Neuronal stem cell (in vitro differentiated cells): ENCODE measurements around the gene GALT.
A peak's percentile ranks its signal among the peaks of the same experiment; 100 is the strongest.

ENCODE experiments used
- DNase-seq: peaks from one replicate; pipeline ENCODE4 v3.0.0-alpha.2; 2013; ENCODE audit warnings: low spot score
- H2AFZ ChIP-seq: one replicate; pipeline ENCODE4 v1.6.1; 2013; ENCODE audit warnings: mild to moderate bottlenecking, low read length, inconsistent platforms
- H2AK5ac ChIP-seq: 2 replicates; pipeline ENCODE4 v1.6.1; 2013; ENCODE audit warnings: low read depth, mild to moderate bottlenecking, inconsistent platforms, low read length, moderate library complexity, mixed read lengths
- H2BK120ac ChIP-seq: 2 replicates; pipeline ENCODE4 v1.6.1; 2013; ENCODE audit warnings: low read depth, mild to moderate bottlenecking, inconsistent platforms, low read length, moderate library complexity, mixed read lengths
- H2BK12ac ChIP-seq: one replicate; pipeline ENCODE4 v1.6.1; 2013; ENCODE audit warnings: low read length, inconsistent platforms
- H2BK15ac ChIP-seq: 2 replicates; pipeline ENCODE4 v1.6.1; 2013; ENCODE audit warnings: mild to moderate bottlenecking, low read length, inconsistent platforms, mixed read lengths
- H2BK5ac ChIP-seq: one replicate; pipeline ENCODE4 v1.6.1; 2013; ENCODE audit warnings: inconsistent platforms, mild to moderate bottlenecking, low read length, moderate library complexity
- H3K14ac ChIP-seq: one replicate; pipeline ENCODE4 v1.6.1; 2013; ENCODE audit warnings: low read length, inconsistent platforms
- H3K18ac ChIP-seq: 2 replicates; pipeline ENCODE4 v1.6.1; 2013; ENCODE audit warnings: low read length, inconsistent platforms
- H3K23ac ChIP-seq: 2 replicates; pipeline ENCODE4 v1.6.1; 2013; ENCODE audit warnings: low read depth, mild to moderate bottlenecking, mixed read lengths, low read length, inconsistent platforms; ENCODE audit not compliant: poor library complexity
- H3K27ac ChIP-seq: replicated peaks from 3 replicates; pipeline ENCODE4 v1.5.1; 2013; ENCODE audit warnings: low read length, inconsistent platforms
- H3K27me3 ChIP-seq, 3 experiments: 2 replicates each; pipeline ENCODE4 v1.6.1; 2013; ENCODE audit warnings: low read length in 3 of 3, mild to moderate bottlenecking in 2 of 3, inconsistent platforms in 1 of 3, low read depth in 1 of 3, mixed read lengths in 1 of 3, moderate library complexity in 1 of 3; ENCODE audit not compliant: control insufficient read depth in 3 of 3, insufficient read depth in 3 of 3
- H3K36me3 ChIP-seq, 2 donors: replicated peaks in 1 of 2; 2 replicates each; pipeline ENCODE4 v1.6.1; 2013; ENCODE audit warnings: low read length in 2 of 2; ENCODE audit not compliant: control insufficient read depth in 2 of 2, insufficient read depth in 2 of 2
- H3K4ac ChIP-seq: 2 replicates; pipeline ENCODE4 v1.6.1; 2013; ENCODE audit warnings: inconsistent platforms, mild to moderate bottlenecking, low read length, moderate library complexity
- H3K4me1 ChIP-seq, 2 donors: 1 replicate in 1 of 2; 2 replicates in 1 of 2; pipeline ENCODE4 v1.6.1; 2013; ENCODE audit warnings: low read length in 2 of 2, low read depth in 1 of 2; ENCODE audit not compliant: control insufficient read depth in 2 of 2, insufficient read depth in 1 of 2
- H3K4me2 ChIP-seq: one replicate; pipeline ENCODE4 v1.6.1; 2013; ENCODE audit warnings: mild to moderate bottlenecking, low read length, inconsistent platforms; ENCODE audit not compliant: insufficient read depth, poor library complexity, severe bottlenecking
- H3K4me3 ChIP-seq, 2 donors: 2 replicates each; pipeline ENCODE4 v1.5.1; 2013; ENCODE audit warnings: low read length in 2 of 2, mild to moderate bottlenecking in 2 of 2, inconsistent platforms in 1 of 2, moderate library complexity in 1 of 2
- H3K79me1 ChIP-seq: one replicate; pipeline ENCODE4 v1.6.1; 2013; ENCODE audit warnings: low read depth, mild to moderate bottlenecking, inconsistent platforms, low read length, moderate library complexity
- H3K9ac ChIP-seq: one replicate; pipeline ENCODE4 v1.6.1; 2013; ENCODE audit warnings: mild to moderate bottlenecking, low read depth, low read length, inconsistent platforms; ENCODE audit not compliant: poor library complexity
- H3K9me3 ChIP-seq, 2 donors: replicated peaks in 1 of 2; 2 replicates each; pipeline versions ENCODE3 to v1.6.1; 2013; ENCODE audit warnings: low read length in 2 of 2, mild to moderate bottlenecking in 2 of 2, inconsistent platforms in 1 of 2, low read depth in 1 of 2, mixed read lengths in 1 of 2, moderate library complexity in 1 of 2; ENCODE audit not compliant: control insufficient read depth in 2 of 2, insufficient read depth in 1 of 2
- H4K8ac ChIP-seq: one replicate; pipeline ENCODE4 v1.6.1; 2013; ENCODE audit warnings: low read depth, mild to moderate bottlenecking, inconsistent platforms, low read length, moderate library complexity
- H4K91ac ChIP-seq: one replicate; pipeline ENCODE4 v1.6.1; 2013; ENCODE audit warnings: low read length, low read depth, mild to moderate bottlenecking, inconsistent platforms; ENCODE audit not compliant: poor library complexity
- WGBS, 2 donors: extraction: QIAGEN DNeasy Blood & Tissue Kit; methylation state at CpG; one replicate each; pipeline ENCODE4 v1.1.7; 2013; ENCODE audit warnings: missing lambda C conversion rate in 2 of 2, mixed read lengths in 1 of 2; ENCODE audit not compliant: insufficient read length in 2 of 2, insufficient replicate concordance in 1 of 2; ENCODE audit errors: extremely low coverage in 2 of 2; 5-methylcytosine and 5-hydroxymethylcytosine counted together

GALT gene

GRCh38 chr9:34689116-34689470 lies 42.6 kb downstream of the GALT start:
- Histone ChIP-seq H3K4me2 (no peak overlapping the region), H2BK5ac (no peak overlapping the region), H3K14ac (no peak overlapping the region), H2AFZ (no peak overlapping the region), H3K9ac (no peak overlapping the region), H3K27me3 (peaks cover 0 to 6% (median 0%) of the 10 kb centered on the region in 3 experiments), H2BK15ac (no peak overlapping the region), H3K79me1 (no peaks in the 10 kb centered on the region), H3K27ac (no peak overlapping the region), H3K4ac (no peak overlapping the region), H2BK12ac (no peak overlapping the region), H2AK5ac (no peak overlapping the region), H3K23ac (no peak overlapping the region), H3K9me3 (peaks cover 0 to 2% of the 10 kb centered on the region in 2 donors), H4K91ac (no peak overlapping the region), H2BK120ac (no peak overlapping the region), H3K36me3 (no peaks in the 10 kb centered on the region), H4K8ac (no peak overlapping the region), H3K4me3 (no peak overlapping the region), H3K18ac (no peak overlapping the region), H3K4me1 (no peaks in the 10 kb centered on the region)
- no CpG with 5 or more reads among the region's 4 CpGs for WGBS, 2 donors
- DNase-seq, result no peak

GRCh38 chr9:34689512-34689911 lies 43.0 kb downstream of the GALT start:
- H2BK15ac ChIP-seq, result no peak overlapping the region
- H3K36me3 ChIP-seq, result no peaks in the 10 kb centered on the region
- H3K79me1 ChIP-seq, result no peaks in the 10 kb centered on the region
- H3K9ac ChIP-seq, result no peak overlapping the region
- H4K8ac ChIP-seq, result no peak overlapping the region
- H3K27ac ChIP-seq, result no peak overlapping the region
- H3K4ac ChIP-seq, result no peak overlapping the region
- no peak overlapping the region for H2BK5ac ChIP-seq
- no peak overlapping the region for H3K23ac ChIP-seq
- no peak overlapping the region for H3K4me3 ChIP-seq
- H3K9me3 ChIP-seq, result peaks cover 0 to 2% of the 10 kb centered on the region in 2 donors
- no peak overlapping the region for H2BK12ac ChIP-seq
- no peak overlapping the region for H3K18ac ChIP-seq
- H4K91ac ChIP-seq, result no peak overlapping the region
- H3K4me2 ChIP-seq, result no peak overlapping the region
- H2AK5ac ChIP-seq, result no peak overlapping the region
- no peaks in the 10 kb centered on the region for H3K4me1 ChIP-seq
- no peak overlapping the region for H3K14ac ChIP-seq
- H2AFZ ChIP-seq, result no peak overlapping the region
- no CpG with 5 or more reads among the region's 8 CpGs for WGBS, 2 donors
- no peak overlapping the region for H2BK120ac ChIP-seq
- no peak for DNase-seq
- H3K27me3 ChIP-seq, result peaks cover 0 to 6% (median 0%) of the 10 kb centered on the region in 3 experiments

- WGBS, 2 donors, result no CpG with 5 or more reads among the region's 6 CpGs
- no peaks in the 10 kb centered on the region for H3K79me1 ChIP-seq
Observed at GRCh38 chr9:34690983-34691935, 44.8 kb downstream of the GALT start, which contains the start of gene CCL19. Gene CCL19, minus strand, starts transcription at chr9:34691276. Its CDS starts 137 bp downstream, at chr9:34691139.

GRCh38 chr9:34691936-34692315 lies 45.5 kb downstream of the GALT start:
- peaks cover 0 to 10% (median 0%) of the 10 kb centered on the region in 3 experiments for H3K27me3 ChIP-seq
- no peak overlapping the region for H2BK15ac ChIP-seq
- H2BK120ac ChIP-seq, result no peak overlapping the region
- no peak overlapping the region for H3K4me2 ChIP-seq
- no peaks in the 10 kb centered on the region for H3K4me1 ChIP-seq
- H3K9me3 ChIP-seq, result peaks cover 0 to 2% of the 10 kb centered on the region in 2 donors
- no peak overlapping the region for H3K27ac ChIP-seq
- no peak overlapping the region for H4K8ac ChIP-seq
- no peak overlapping the region for H2AFZ ChIP-seq
- no CpG with 5 or more reads among the region's 5 CpGs for WGBS, 2 donors
- no peaks in the 10 kb centered on the region for H3K79me1 ChIP-seq
- no peaks in the 10 kb centered on the region for H3K36me3 ChIP-seq
- H3K4me3 ChIP-seq, result no peak overlapping the region
- no peak overlapping the region for H2BK12ac ChIP-seq
- H3K23ac ChIP-seq, result no peak overlapping the region
- H2AK5ac ChIP-seq, result no peak overlapping the region
- no peak for DNase-seq
- H2BK5ac ChIP-seq, result no peak overlapping the region
- H4K91ac ChIP-seq, result no peak overlapping the region
- no peak overlapping the region for H3K14ac ChIP-seq
- no peak overlapping the region for H3K4ac ChIP-seq
- H3K9ac ChIP-seq, result no peak overlapping the region
- no peak overlapping the region for H3K18ac ChIP-seq

More at GRCh38 chr9:34690983-34691935, 44.8 kb downstream of the GALT start, which contains the start of gene CCL19:
- Histone ChIP-seq H4K91ac (no peak within 1 kb of the TSS), H3K4me3 (no peak within 1 kb of the TSS), H3K9ac (no peak within 1 kb of the TSS), H2BK15ac (no peak within 1 kb of the TSS), H3K27me3 (peaks cover 0 to 6% (median 0%) of the 10 kb centered on the region in 3 experiments), H3K27ac (no peak within 1 kb of the TSS), H2AK5ac (no peak within 1 kb of the TSS), H2BK120ac (no peak within 1 kb of the TSS), H4K8ac (no peak within 1 kb of the TSS), H2BK12ac (no peak within 1 kb of the TSS), H3K9me3 (peaks cover 0 to 2% of the 10 kb centered on the region in 2 donors), H2AFZ (no peak within 1 kb of the TSS), H3K4me2 (no peak within 1 kb of the TSS), H3K4me1 (no peaks in the 10 kb centered on the region), H2BK5ac (no peak within 1 kb of the TSS), H3K36me3 (no peaks in the 10 kb centered on the region), H3K18ac (peak within 1 kb of the TSS; percentile 53), H3K14ac (peak within 1 kb of the TSS; percentile 8), H3K4ac (no peak within 1 kb of the TSS), H3K23ac (peak within 1 kb of the TSS; percentile 78)
- DNase-seq, result no peak
